K562 (cell line): Measurements from ENCODE around the gene HPCA. TPM values are rescaled to one million over a fixed set of nuclear protein-coding genes. Genes with fewer than 3 reads are reported as not detected.

Experiments
- ATAC-seq: fragments of 200-7000 bp; cut with Tn5 transposase; 3 replicates; pipeline ENCODE4 v1.9.1; 2020; ENCODE audit warnings: moderate library complexity
- BruUV-seq: library from RNA; stranded (reverse); fragments of 400-500 nt; replicated peaks from 2 replicates; lab custom pipeline; 2021; lab: Mats Ljungman, UMichigan
- CTCF ChIA-PET: fragments of 300-600 bp; formaldehyde crosslinking; extraction: SDS; loops from one replicate; lab custom pipeline; 2021; ENCODE audit warnings: low intra/inter-chr PET ratio; lab: Yijun Ruan, JAX
- POLR2A ChIA-PET: fragments of 300-600, 350-650 bp; sonication (Branson Sonifier 250); formaldehyde crosslinking; extraction: SDS; loops from one replicate; lab custom pipeline; 2021; ENCODE audit warnings: antibody characterized with exemption, inconsistent platforms; lab: Yijun Ruan, JAX
- DNase-seq, 4 experiments: peaks; one replicate each; pipeline versions ENCODE4 v3.0.0 to v3.0.0-alpha.2; 2011 to 2018; ENCODE audit warnings: low spot score in 3 of 4, mixed read lengths in 3 of 4; ENCODE audit errors: extremely low read depth in 1 of 4
- FAIRE-seq: peaks from 2 replicates; lab custom pipeline; 2011; peaks lifted over from hg19 to GRCh38; lab: Jason Lieb, UNC
- H2AFZ ChIP-seq: 2 replicates; pipeline ENCODE4 v1.6.0; 2011; ENCODE audit warnings: low read depth, low read length, control low read depth, inconsistent platforms
- H3K27ac ChIP-seq: fragments of 200-600 bp; 3 replicates; pipeline ENCODE4 v1.8.0; 2011; ENCODE audit warnings: low read depth, mild to moderate bottlenecking, control low read depth, inconsistent platforms, low read length, moderate library complexity, mixed read lengths; ENCODE audit errors: extremely low read depth
- H3K27me3 ChIP-seq, 2 experiments: fragments of 300-600 bp in 1 of 2; 2 replicates in 1 of 2; 3 replicates in 1 of 2; pipeline versions ENCODE4 v1.6.0 to v1.8.0; 2011; ENCODE audit warnings: inconsistent platforms in 2 of 2, low read length in 2 of 2, mild to moderate bottlenecking in 1 of 2, mixed read lengths in 1 of 2, moderate library complexity in 1 of 2; ENCODE audit not compliant: control insufficient read depth in 2 of 2, insufficient read depth in 2 of 2
- H3K36me3 ChIP-seq: fragments of 300-600 bp; 3 replicates; pipeline ENCODE4 v1.8.0; 2011; ENCODE audit warnings: mild to moderate bottlenecking, low read length, inconsistent platforms; ENCODE audit not compliant: control insufficient read depth, insufficient read depth
- H3K4me1 ChIP-seq, 2 experiments: fragments of 200-600 bp in 1 of 2; replicated peaks in 1 of 2; 2 replicates in 1 of 2; 3 replicates in 1 of 2; pipeline versions ENCODE4 v1.5.1 to v1.8.0; 2011; ENCODE audit warnings: inconsistent platforms in 2 of 2, low read length in 2 of 2, mild to moderate bottlenecking in 1 of 2, mixed read lengths in 1 of 2, moderate library complexity in 1 of 2; ENCODE audit not compliant: control insufficient read depth in 2 of 2, insufficient read depth in 2 of 2
- H3K4me2 ChIP-seq: 2 replicates; pipeline ENCODE4 v1.6.1; 2011; ENCODE audit warnings: low read length, control low read depth, inconsistent platforms, mixed read lengths; ENCODE audit not compliant: insufficient read depth
- H3K4me3 ChIP-seq: fragments of 200-600 bp; sonication (generic), shearing (Covaris generic); 2 replicates; pipeline ENCODE4 v1.5.1; 2016; ENCODE audit warnings: control low read depth, inconsistent platforms
- H3K79me2 ChIP-seq: fragments of 200-600 bp; 3 replicates; pipeline ENCODE4 v1.8.0; 2011; ENCODE audit warnings: low read length, inconsistent platforms; ENCODE audit not compliant: control insufficient read depth, insufficient read depth
- H3K9ac ChIP-seq, 2 experiments: 2 replicates each; pipeline versions ENCODE4 v1.6.0 to v1.6.1; 2011; ENCODE audit warnings: low read depth in 2 of 2, low read length in 2 of 2, control low read depth in 1 of 2, inconsistent platforms in 1 of 2, mild to moderate bottlenecking in 1 of 2, mixed read lengths in 1 of 2; ENCODE audit not compliant: insufficient read depth in 1 of 2
- H3K9me1 ChIP-seq: one replicate; pipeline ENCODE4 v1.6.0; 2011; ENCODE audit warnings: inconsistent platforms, mild to moderate bottlenecking, low read length, moderate library complexity; ENCODE audit not compliant: control insufficient read depth, insufficient read depth
- H3K9me3 ChIP-seq: replicated peaks from 2 replicates; pipeline ENCODE4 v1.5.1; 2011; ENCODE audit warnings: low read depth, low read length, inconsistent platforms; ENCODE audit not compliant: control insufficient read depth, insufficient read depth
- H4K20me1 ChIP-seq: replicated peaks from 2 replicates; pipeline ENCODE4 v1.6.1; 2011; ENCODE audit warnings: low read length, inconsistent platforms, mixed read lengths; ENCODE audit not compliant: control insufficient read depth, insufficient read depth
- CTCFL ChIP-seq: IDR thresholded peaks from 2 replicates; pipeline ENCODE4 v1.6.1; 2011; ENCODE audit warnings: borderline replicate concordance, low read depth, mild to moderate bottlenecking, moderate library complexity, low read length; ENCODE audit not compliant: insufficient read depth, poor library complexity, severe bottlenecking
- DMBX1 ChIP-seq: fragments of 250-450 bp; sonication (Bioruptor Pico); IDR thresholded peaks from 2 replicates; pipeline ENCODE4 v1.8.0; 2022; ENCODE audit warnings: inconsistent platforms, mild to moderate bottlenecking, moderate library complexity, borderline replicate concordance
- MED1 ChIP-seq: sonication (generic); formaldehyde crosslinking; IDR thresholded peaks from 2 replicates; pipeline ENCODE4 v1.8.1; 2023; ENCODE audit warnings: missing genetic modification reagents, borderline replicate concordance
- MYC ChIP-seq, 2 experiments: fragments of 250-450 bp in 1 of 2; sonication (Bioruptor Pico) in 1 of 2; IDR thresholded peaks; 2 replicates each; pipeline versions ENCODE4 v1.5.1 to v1.6.1; 2012 to 2021; ENCODE audit warnings: low read depth in 2 of 2, borderline replicate concordance in 1 of 2, improper control_type of control experiment in 1 of 2, low read length in 1 of 2, mild to moderate bottlenecking in 1 of 2, moderate library complexity in 1 of 2
- STAT5B ChIP-seq: fragments of 250-450 bp; sonication (Bioruptor Pico); IDR thresholded peaks from 2 replicates; pipeline ENCODE4 v1.8.0; 2021; ENCODE audit warnings: mild to moderate bottlenecking, inconsistent platforms
- U2AF2 ChIP-seq: fragments of 200-400 bp; formaldehyde crosslinking; optimal IDR thresholded peaks from 2 replicates; pipeline ENCODE3; 2017; ENCODE audit warnings: low read depth, mild to moderate bottlenecking, low read length
- ZNF79 ChIP-seq: fragments of 250-450 bp; sonication (Bioruptor Pico); IDR thresholded peaks from 2 replicates; pipeline ENCODE4 v1.4.0; 2020; ENCODE audit warnings: low read depth, mild to moderate bottlenecking, moderate library complexity
- ZSCAN29 ChIP-seq: fragments of 450-650 bp; IDR thresholded peaks from 2 replicates; pipeline ENCODE4 v1.6.1; 2017
- WGBS: fragments of 100-300 bp; shearing (Covaris generic); methylation state at CpG from one replicate; pipeline ENCODE4 v1.1.6; 2016; ENCODE audit warnings: low coverage, mixed read lengths; ENCODE audit not compliant: insufficient coverage; ENCODE audit errors: missing lambda C conversion rate; 5-methylcytosine and 5-hydroxymethylcytosine counted together
- in situ Hi-C: fragments of 300-500 bp; cut with MboI; formaldehyde crosslinking; loops from 4 replicates; pipeline ENCODE4 v1.15.0; 2018; ENCODE audit warnings: inconsistent platforms, mixed read lengths
- intact Hi-C: fragments of 100-400 bp; cut with micrococcal nuclease; formaldehyde crosslinking; loops from 2 replicates; pipeline ENCODE4 v1.14.2; 2022
- polyA plus RNA-seq, 8 experiments: library from polyadenylated mRNA; depleted of rRNA in 4 of 8; stranded (reverse) in 5 of 8; unstranded in 3 of 8; fragments of >200 nt; fragmentation: Nextera tagmentation in 2 of 8; fragmentation: Illumina TruSeq in 1 of 8; extraction: Ambion mirVana in 2 of 8; extraction: Trizol in 1 of 8; gene quantifications; 2 replicates each; pipeline versions ENCODE4 v1.2.1 to v1.2.3, GENCODE V29; 2011 to 2014; ENCODE audit warnings: inconsistent platforms in 1 of 8, missing spikeins in 1 of 8
- total RNA-seq, 7 experiments: library from RNA; depleted of rRNA in 6 of 7; stranded (reverse); fragments of >200 nt in 6 of 7; fragmentation: Illumina TruSeq in 2 of 7; extraction: Trizol in 2 of 7; gene quantifications; 2 replicates each; pipeline versions ENCODE4 v1.2.1 to v1.2.3, GENCODE V29; 2011 to 2021; ENCODE audit warnings: low replicate concordance in 1 of 7
- TF ChIP-seq, protein P1 (sequence below): IDR thresholded peaks from 3 replicates; pipeline ENCODE4 v1.6.1; 2011; ENCODE audit warnings: borderline replicate concordance, mild to moderate bottlenecking, moderate library complexity; ENCODE audit not compliant: insufficient read length; ENCODE audit errors: extremely low read depth
- TF ChIP-seq, protein P2 (sequence below): sonication (generic); formaldehyde crosslinking; IDR thresholded peaks from 2 replicates; pipeline ENCODE4 v1.8.0; 2022; ENCODE audit warnings: missing genetic modification reagents, mild to moderate bottlenecking, borderline replicate concordance

The HPCA gene
- total and polyA plus RNA-seq, 9 of the 15 experiments (the other 6 are each of a cell fraction or from before 2014, with no cell fraction given) = not detected

- Histone ChIP-seq H4K20me1 (peaks cover 23% of the 10 kb centered on the region), H3K9me1 (no peaks in the 10 kb centered on the region), H3K4me1 (peaks cover 6 to 15% of the 10 kb centered on the region in 2 experiments; a peak in 4 of 5 replicates), H3K9ac (peak overlapping the region; percentile 38 to 80; a peak in 2 of 4 replicates), H3K79me2 (no peaks in the 10 kb centered on the region), H3K27me3 (peaks cover 9 to 67% of the 10 kb centered on the region in 2 experiments), H3K36me3 (no peaks in the 10 kb centered on the region), H3K4me3 (peak overlapping the region; percentile 49), H3K27ac (no peak overlapping the region), H3K9me3 (no peaks in the 10 kb centered on the region), H3K4me2 (peak overlapping the region; percentile 67), H2AFZ (peak overlapping the region; percentile 58)
- in situ Hi-C loops = no loop called here
- no peak for DNase-seq
- intact Hi-C loops = no loop called here
- FAIRE-seq = no peak
- POLR2A ChIA-PET = interaction anchor here (0.5 to 1.1 kb wide), 3 partner anchors 25 to 146 kb away, joined by 3 to 4 read pairs (median 4); no protein-coding TSS in a partner anchor
- no TSS peak for BruUV-seq
- CTCF ChIA-PET = no interaction called here
- WGBS = 24% methylated on average over 22 of the region's 22 CpGs
- ATAC-seq = 0 out of 3 replicates have a peak, but pooled peaks have one; percentile 7
- TF ChIP-seq DMBX1 (CRISPR knock-in tag) (no peak), MYC (IDR thresholded peaks at IDR 0.05; ENCODE audit: low read depth, low read length) (no peak), MYC (CRISPR knock-in tag; IDR thresholded peaks at IDR 0.05; ENCODE audit: borderline replicate concordance, low read depth) (no peak), ZNF79 (CRISPR knock-in tag) (no peak), U2AF2 (no peak), STAT5B (CRISPR knock-in tag) (no peak), CTCFL (no peak), ZSCAN29 (no peak), MED1 (CRISPR knock-in tag) (no peak)
- TF ChIP-seq, protein P1, sequence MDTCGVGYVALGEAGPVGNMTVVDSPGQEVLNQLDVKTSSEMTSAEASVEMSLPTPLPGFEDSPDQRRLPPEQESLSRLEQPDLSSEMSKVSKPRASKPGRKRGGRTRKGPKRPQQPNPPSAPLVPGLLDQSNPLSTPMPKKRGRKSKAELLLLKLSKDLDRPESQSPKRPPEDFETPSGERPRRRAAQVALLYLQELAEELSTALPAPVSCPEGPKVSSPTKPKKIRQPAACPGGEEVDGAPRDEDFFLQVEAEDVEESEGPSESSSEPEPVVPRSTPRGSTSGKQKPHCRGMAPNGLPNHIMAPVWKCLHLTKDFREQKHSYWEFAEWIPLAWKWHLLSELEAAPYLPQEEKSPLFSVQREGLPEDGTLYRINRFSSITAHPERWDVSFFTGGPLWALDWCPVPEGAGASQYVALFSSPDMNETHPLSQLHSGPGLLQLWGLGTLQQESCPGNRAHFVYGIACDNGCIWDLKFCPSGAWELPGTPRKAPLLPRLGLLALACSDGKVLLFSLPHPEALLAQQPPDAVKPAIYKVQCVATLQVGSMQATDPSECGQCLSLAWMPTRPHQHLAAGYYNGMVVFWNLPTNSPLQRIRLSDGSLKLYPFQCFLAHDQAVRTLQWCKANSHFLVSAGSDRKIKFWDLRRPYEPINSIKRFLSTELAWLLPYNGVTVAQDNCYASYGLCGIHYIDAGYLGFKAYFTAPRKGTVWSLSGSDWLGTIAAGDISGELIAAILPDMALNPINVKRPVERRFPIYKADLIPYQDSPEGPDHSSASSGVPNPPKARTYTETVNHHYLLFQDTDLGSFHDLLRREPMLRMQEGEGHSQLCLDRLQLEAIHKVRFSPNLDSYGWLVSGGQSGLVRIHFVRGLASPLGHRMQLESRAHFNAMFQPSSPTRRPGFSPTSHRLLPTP = no peak
- TF ChIP-seq, protein P2, sequence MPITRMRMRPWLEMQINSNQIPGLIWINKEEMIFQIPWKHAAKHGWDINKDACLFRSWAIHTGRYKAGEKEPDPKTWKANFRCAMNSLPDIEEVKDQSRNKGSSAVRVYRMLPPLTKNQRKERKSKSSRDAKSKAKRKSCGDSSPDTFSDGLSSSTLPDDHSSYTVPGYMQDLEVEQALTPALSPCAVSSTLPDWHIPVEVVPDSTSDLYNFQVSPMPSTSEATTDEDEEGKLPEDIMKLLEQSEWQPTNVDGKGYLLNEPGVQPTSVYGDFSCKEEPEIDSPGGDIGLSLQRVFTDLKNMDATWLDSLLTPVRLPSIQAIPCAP (CRISPR knock-in tag) = no peak
Observed at GRCh38 chr1:32900371-32900955, 14.2 kb downstream of the HPCA start.
